ENCODE measurements around the gene A2ML1. TPM values are rescaled to one million over a fixed set of nuclear protein-coding genes. Genes with fewer than 3 reads are reported as not detected.
A peak's percentile ranks its signal among the peaks of the same experiment; 100 is the strongest.

A2ML1 gene
- total RNA-seq, result 0.19 and 0.38 TPM in 2 replicates
- long read RNA-seq, result 0 reads

- DNase-seq (ENCODE audit: low spot score, unreplicated experiment), result no peak
- Mint-ChIP-seq H3K4me1 (ENCODE audit: low read depth) (peaks cover 7% of the 10 kb centered on the region), H3K36me3 (ENCODE audit: insufficient read depth) (peaks cover 1% of the 10 kb centered on the region), H3K4me3 (ENCODE audit: low read depth) (no peak within 1 kb of the TSS), H3K9me3 (ENCODE audit: low read depth) (peaks cover 10% of the 10 kb centered on the region), H3K27ac (no peak within 1 kb of the TSS), H3K27me3 (peaks cover 16% of the 10 kb centered on the region)
- no peak for TF ChIP-seq CTCF (IDR thresholded peaks at IDR 0.05; ENCODE audit: unreplicated experiment)
Observed at GRCh38 chr12:8822298-8822697, at the start of gene A2ML1. TSS of gene A2ML1 (plus strand) at chr12:8822621. CDS start at chr12:8822652, 31 bp downstream.

- no peaks in the 10 kb centered on the region for H3K27me3 Mint-ChIP-seq
- DNase-seq (ENCODE audit: low spot score, unreplicated experiment), result no peak
- H3K27ac Mint-ChIP-seq, result no peak overlapping the region
- peaks cover 23% of the 10 kb centered on the region for H3K36me3 Mint-ChIP-seq (ENCODE audit: insufficient read depth)
- no peak for TF ChIP-seq CTCF (IDR thresholded peaks at IDR 0.05; ENCODE audit: unreplicated experiment)
- no peaks in the 10 kb centered on the region for H3K9me3 Mint-ChIP-seq (ENCODE audit: low read depth)
- no peak overlapping the region for H3K4me3 Mint-ChIP-seq (ENCODE audit: low read depth)
- H3K4me1 Mint-ChIP-seq (ENCODE audit: low read depth), result no peaks in the 10 kb centered on the region
Observed at GRCh38 chr12:8773461-8773860, 49.0 kb upstream of the A2ML1 start.

- Mint-ChIP-seq H3K4me1 (ENCODE audit: low read depth) (no peaks in the 10 kb centered on the region), H3K9me3 (ENCODE audit: low read depth) (no peaks in the 10 kb centered on the region), H3K27me3 (no peaks in the 10 kb centered on the region), H3K27ac (peak overlapping the region; percentile 21), H3K36me3 (ENCODE audit: insufficient read depth) (peaks cover 15% of the 10 kb centered on the region), H3K4me3 (ENCODE audit: low read depth) (no peak overlapping the region)
- DNase-seq (ENCODE audit: low spot score, unreplicated experiment), result no peak
- TF ChIP-seq CTCF (IDR thresholded peaks at IDR 0.05; ENCODE audit: unreplicated experiment), result no peak
Observed at GRCh38 chr12:8779281-8779680, 43.1 kb upstream of the A2ML1 start.

GRCh38 chr12:8779862-8780261, 42.6 kb upstream of the A2ML1 start:
- H3K4me3 Mint-ChIP-seq (ENCODE audit: low read depth), result no peak overlapping the region
- no peak for TF ChIP-seq CTCF (IDR thresholded peaks at IDR 0.05; ENCODE audit: unreplicated experiment)
- peaks cover 15% of the 10 kb centered on the region for H3K36me3 Mint-ChIP-seq (ENCODE audit: insufficient read depth)
- no peaks in the 10 kb centered on the region for H3K4me1 Mint-ChIP-seq (ENCODE audit: low read depth)
- H3K9me3 Mint-ChIP-seq (ENCODE audit: low read depth), result no peaks in the 10 kb centered on the region
- no peak for DNase-seq (ENCODE audit: low spot score, unreplicated experiment)
- no peaks in the 10 kb centered on the region for H3K27me3 Mint-ChIP-seq
- H3K27ac Mint-ChIP-seq, result no peak overlapping the region

GRCh38 chr12:8780389-8780788, 42.0 kb upstream of the A2ML1 start:
- H3K36me3 Mint-ChIP-seq (ENCODE audit: insufficient read depth), result peaks cover 15% of the 10 kb centered on the region
- no peak overlapping the region for H3K27ac Mint-ChIP-seq
- H3K9me3 Mint-ChIP-seq (ENCODE audit: low read depth), result no peaks in the 10 kb centered on the region
- no peaks in the 10 kb centered on the region for H3K27me3 Mint-ChIP-seq
- peak; percentile 65 for TF ChIP-seq CTCF (IDR thresholded peaks at IDR 0.05; ENCODE audit: unreplicated experiment)
- no peaks in the 10 kb centered on the region for H3K4me1 Mint-ChIP-seq (ENCODE audit: low read depth)
- H3K4me3 Mint-ChIP-seq (ENCODE audit: low read depth), result no peak overlapping the region
- no peak for DNase-seq (ENCODE audit: low spot score, unreplicated experiment)

Data from progenitor cell of endocrine pancreas (in vitro differentiated cells).